Amygdala (tissue), 56 donors: ENCODE data around the gene NFKB2.

Source experiments
- DNase-seq, 56 donors: peaks; one replicate each; lab custom pipeline; 2025; lab: John Stamatoyannopoulos, UW

The NFKB2 gene

DNA sequence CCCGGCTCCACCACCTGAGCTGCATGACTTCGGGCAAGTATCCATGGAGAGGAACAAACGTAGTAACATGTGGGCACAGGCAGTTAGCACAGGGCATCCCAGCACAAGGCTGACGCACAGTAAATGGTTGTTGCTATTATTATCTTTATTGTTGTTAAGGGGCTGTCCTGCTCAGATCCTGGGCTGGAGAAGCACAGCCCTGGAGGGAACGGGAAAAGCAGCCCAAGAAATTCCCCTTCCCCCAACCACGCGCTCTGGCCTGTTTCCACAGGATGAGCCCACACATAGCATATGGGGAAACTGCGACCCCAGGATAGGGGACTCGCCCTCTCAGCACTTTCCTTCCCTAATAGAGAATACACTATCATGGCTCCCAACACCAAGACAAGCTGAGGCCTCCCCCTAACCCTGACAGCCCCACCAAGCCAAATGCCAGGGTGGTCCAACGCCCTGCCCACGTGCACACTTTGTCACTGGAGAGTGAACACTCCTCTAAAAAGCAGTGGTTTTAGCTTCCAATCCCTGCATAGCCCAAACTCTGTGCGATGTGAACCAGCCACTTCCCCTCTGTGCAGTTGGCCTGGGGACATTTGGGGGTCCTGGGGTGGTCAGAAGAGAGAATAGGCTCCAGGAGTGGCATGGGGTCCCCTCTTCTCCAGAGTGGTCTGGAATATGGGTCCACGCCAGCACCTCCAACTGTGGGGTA lies 12.1 kb downstream of the NFKB2 start:
- DNase-seq, result no peak

DNA sequence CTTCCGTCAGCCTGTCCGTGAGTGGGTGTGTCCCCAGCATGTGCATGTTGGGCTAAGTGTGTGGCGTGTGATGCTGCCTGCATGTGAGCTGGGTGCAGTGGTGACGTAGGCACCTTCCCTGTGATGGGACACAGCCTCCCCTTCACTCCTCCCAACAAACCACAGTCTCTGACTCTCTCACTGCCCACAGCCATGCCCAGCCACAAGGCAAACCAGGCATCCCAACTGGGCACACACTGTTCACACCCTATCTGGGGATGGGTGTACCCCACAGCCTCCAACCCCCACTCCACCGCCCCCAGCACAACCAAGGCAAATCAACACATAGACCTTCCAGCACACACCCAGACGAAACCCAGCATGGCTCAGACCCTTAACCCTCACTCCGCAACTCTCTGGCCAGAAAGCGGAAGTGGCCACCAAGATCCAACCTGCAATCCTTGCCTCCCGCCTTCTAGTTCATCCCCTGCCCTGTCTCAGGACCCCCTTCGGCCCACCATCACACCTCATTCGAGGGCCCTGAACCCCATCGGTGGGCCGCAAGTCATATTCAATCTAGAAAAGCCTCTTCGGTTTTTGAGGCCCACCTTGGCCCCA lies 12.7 kb downstream of the NFKB2 start:
- peak in 10 of 56 donors; percentile 10 to 44 (median 25) for DNase-seq

DNA sequence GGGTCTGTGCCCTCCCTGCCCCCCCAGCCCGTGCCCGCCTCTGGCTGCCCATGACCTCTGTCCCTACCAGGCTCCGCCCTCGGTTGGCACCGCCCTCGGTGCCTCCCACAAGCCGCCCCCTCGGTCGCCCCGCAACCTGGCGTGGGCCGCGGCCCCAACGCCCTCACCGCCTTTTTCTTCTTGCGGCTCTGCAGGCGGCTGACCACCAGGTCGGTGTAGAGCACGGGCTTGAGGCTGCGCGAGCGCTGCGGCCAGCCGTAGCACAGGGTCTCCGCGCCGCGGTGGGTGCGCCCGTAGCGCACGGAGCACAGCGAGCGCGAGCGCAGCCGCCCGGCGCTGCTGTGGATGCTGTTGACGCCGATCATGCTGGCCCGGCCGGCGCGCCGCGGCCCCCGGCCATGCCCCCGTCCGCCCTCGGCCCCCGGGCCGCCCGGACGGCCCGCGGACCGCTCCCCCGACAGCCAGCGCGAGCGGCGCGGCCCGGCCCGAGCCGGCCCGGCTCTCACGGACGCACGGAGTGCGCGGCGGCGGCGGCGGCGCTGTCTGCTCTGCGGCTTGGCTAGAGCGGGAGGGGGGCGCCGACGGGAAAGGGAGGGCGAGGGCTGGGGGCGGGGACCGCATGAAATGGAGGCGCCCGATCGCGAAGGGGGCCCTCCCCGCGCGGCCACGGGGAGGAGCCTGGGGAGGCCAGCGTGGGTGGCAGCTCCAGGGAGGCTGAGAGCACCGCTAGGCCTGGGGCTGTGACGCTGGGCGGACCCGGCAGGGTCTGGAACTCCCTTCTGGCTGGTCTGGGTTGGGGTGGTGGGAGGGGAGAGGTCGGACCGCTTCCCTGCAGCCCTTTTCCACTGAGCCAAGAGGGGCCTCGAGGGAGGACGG lies 13.5 kb downstream of the NFKB2 start:
- DNase-seq, result peak in 37 of 56 donors; percentile 12 to 75 (median 50)

DNA sequence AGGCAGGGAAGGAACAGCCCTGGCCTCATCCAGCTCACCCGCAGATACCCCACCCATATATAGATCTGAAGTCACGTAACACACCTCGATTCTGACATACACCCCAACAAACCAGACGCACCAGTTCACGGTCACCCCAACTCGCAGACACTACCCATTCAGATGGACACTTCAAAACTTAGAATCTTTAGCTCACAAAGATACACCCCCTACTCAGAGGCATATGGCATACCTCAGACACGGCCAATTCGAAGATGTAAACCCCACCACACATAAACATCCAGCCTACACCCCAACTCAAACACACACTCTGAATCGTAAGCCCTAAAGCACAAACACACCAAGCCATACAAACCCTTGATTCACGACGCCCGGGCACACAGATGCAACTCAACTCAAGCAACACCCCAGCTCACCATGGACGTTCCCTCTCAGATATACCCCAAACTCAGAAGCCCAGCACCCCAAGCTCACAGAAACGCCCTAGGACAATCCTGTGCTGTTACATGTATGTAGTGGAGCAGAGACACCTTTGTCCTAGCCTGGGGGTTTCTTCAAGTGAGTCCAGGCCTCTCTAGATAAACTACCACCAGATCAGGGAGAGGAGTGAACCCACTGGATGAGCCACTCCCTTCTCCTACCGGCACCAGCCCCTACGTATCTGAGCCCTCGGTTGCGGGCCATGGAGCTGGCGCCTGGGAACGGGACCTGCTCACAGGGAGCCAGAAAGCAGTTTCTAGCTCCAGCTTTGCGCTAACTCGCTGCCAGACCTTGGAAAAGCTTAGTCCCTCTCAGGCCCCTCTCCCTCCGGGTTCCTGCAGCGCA lies 14.3 kb downstream of the NFKB2 start:
- peak in 1 of 56 donors; percentile 50 for DNase-seq

DNA sequence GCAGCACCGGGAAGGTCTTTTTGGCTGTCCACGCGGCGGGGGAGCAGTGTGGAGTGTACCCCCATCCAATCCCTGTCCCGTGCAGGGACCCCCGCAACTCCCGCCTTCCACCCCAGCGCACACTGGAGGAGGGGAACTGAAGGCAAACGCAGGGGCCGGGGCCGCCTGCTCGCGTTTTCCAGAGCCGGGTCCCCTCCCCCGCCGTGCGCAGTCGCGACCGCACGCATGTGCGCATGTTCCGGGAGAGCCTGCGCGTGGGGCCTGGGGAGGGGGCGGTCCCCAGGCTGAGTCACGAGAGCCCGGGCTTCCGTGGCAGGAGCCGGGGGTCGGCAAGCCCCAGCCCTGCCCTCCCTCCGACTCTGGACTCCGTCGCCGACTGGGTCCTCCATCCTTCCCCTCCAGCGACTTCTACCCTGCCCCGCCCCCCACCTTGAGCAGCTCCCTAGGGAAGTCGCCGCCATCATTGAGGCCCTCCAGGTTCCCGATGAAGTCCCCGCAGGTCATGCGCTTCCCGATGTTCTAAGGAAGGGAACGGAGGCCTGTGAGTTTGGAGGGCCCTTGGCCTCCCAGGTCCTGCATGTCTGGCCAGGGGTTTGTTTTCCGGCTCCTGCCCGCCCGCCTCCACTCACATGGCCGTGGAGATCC lies 15.0 kb downstream of the NFKB2 start:
- DNase-seq, result peak in 32 of 56 donors; percentile 7 to 76 (median 44)

DNA sequence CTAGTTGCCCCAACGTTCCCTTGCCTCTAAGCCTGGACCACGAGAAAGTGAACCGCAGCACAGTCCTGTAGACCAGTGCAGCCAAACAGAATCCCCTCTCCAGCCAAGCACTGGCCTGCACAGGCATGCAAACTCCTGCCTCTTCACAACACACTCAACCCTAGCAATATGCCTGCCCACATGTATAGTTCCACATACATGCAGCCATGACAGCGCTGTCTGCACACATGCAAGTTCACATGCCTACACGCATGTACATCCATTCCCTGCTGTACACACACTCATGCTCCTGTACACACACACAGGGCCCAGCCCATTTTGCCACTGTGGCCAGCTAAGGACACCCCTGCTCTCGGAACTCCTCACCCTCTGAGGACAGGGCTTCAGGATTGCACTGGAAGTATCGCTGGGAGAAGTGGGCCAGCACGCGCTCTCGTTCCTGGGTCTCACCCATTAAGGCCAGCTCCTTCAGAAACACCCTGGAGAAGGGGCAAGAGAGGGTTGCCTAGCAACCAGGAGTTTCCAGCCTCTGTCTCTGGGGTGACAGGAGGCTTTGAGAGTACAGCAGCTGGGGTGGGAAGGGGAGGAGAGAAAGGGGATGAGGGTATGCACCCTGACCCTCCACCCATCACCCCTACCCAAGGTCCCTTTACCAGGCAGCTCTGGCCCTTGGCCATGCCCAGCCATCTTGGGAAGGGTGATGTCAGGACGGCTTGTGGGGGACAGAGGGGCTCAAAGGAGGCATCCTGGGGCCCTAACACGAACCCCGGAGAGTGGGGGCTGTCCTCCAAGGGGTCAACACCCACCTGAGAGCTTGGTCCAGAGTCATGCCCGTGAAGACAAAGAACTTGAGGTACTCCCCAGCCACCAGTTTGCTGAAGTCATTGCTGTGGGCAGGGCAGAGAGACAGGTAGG lies 16.1 kb downstream of the NFKB2 start:
- no peak for DNase-seq

DNA sequence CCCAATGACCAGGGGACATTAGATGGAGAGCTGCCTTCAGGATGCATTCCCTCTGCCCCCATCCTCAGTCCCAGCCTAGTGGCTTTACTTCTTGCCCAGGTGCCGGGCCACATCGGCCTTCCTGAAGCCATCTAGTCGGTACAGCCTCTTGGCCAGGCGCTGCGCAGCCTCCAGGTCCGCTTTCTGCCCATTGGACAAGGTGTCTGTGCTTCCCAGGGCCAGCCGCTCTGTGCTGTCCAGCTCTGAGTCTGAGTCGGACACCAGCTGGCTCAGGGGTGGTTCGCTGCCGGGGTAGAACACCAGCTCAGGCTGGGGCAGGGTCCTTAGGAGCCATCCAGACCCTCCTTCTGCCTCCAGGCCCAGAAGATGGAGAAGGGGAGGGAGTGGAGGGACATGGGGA lies 16.8 kb downstream of the NFKB2 start:
- DNase-seq, result no peak

DNA sequence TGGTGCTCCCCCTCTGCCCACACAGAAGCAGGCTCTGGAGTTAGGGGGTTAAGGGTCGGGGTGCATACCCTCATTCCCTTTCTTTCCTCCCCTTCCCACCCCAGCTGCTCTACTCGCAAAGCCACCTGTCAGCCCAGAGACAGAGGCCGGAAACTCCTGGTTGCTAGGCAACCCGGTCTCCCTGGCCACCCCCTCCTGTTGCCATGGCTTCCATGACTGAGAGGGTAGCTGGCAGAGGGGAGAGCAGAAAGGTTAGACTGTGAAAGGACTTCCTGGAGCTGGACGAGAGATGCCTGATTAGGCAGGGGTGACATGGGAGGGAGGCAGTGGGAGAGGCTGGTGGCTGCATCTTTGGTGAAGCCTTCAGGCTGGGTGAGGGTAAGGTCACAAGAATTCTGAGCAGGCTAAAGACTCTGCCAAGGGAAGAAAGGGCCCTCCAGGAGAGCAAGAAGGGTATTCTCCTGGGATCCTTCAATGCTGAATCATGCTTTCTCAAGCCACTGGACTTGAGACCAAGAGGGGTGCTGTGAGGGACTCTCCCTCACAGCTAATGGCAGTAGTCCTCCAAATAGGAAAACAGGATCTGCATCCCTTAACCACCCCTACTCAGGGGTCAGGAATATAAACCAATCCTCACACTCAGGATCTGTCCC lies 17.7 kb downstream of the NFKB2 start:
- peak in 23 of 56 donors; percentile 6 to 40 (median 28) for DNase-seq

DNA sequence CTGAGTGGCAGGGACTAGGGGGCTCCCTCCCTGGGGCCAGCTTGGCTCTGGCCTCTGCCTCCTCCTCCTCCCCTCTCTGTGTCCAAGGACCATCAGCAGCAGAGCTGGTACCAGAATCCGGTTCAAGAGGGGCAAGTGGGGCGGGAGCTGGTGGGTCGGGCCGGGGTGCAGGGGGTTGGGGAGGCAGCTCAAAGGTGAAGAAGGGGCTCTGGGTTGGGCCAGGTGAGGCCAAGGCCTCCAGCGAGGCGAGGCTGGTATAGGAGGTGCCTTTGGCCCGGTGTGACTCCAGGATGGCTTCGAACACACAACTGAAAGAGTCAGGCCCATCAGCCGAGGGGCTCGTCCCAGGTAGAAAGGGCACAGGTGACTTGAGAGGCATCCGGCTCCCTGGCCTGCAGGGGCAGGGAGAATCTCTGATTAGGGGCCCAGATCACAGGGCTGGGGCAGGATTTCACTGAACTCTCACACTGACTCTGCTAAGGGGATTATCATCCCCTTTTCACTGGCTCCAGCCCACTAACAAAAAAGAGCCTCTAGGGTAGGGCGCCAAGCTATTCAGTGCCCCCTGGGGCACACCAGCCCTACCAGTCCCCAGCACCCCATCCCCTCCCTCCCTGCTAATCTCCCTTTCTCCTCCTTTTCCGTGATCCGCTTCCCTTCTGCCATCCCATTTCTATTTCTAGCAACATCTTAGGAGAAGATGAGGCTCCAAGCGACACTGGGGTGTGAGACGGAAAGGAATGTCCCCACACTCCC lies 18.5 kb downstream of the NFKB2 start:
- DNase-seq, result no peak

DNA sequence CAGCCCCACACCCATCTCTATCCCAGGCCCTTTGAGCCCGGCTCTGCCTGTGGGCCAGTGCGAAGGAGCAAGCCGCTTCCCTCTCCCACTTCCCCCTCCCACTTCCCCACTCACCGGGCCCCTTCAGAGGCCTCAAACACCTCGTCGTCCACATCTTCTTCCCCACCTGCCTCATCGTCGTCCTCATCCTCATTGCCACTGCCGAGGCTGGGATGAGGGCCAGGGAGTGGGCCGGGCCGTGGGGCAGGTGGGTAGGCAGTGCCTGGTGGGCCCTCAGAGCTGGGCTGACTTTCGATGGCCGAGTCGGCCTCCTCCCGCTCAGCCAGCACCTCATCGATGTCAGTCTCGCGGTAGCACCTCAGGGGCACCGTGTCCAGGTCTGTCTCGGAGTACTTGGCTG lies 19.2 kb downstream of the NFKB2 start:
- DNase-seq, result no peak

DNA sequence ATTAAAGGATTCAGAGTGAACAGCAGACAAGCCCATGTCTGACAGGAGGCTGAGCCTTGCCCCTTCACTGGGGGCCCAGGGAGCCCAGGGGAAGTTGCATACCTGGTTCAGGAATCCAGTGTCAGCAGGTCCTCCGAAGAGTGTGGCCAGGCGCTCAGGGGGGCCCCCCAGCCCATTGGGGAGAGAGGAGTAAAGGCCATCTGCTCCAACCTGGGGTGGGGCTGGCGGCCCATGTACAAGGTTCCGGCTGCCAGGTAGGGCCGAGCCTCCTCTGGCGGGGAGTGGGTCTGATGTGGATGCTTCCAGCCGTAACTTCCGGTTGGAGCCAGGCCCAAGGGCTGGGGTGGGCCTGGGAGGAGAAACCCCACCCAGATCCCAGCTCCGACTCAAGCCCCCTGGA lies 20.8 kb downstream of the NFKB2 start:
- no peak for DNase-seq

DNA sequence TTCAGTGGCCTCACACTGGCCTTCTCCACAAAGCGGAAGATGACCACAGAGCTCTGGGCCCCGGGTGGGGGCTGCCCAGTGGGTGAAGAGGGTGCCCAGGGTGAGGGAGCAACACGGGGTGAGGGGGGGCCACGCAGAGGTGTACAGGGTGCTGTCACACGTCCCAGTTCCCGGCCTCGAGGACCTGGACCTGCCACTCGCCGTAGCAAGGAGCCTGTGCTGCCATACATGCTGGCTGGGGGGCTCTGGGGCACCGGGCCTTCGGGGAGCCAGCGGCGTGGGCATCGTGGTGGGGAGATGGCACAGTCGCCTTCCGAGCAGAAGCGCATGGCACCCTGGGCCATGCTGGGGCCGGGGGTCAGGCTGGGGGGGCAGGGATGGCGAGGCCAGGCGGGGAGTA lies 21.2 kb downstream of the NFKB2 start:
- DNase-seq, result no peak

DNA sequence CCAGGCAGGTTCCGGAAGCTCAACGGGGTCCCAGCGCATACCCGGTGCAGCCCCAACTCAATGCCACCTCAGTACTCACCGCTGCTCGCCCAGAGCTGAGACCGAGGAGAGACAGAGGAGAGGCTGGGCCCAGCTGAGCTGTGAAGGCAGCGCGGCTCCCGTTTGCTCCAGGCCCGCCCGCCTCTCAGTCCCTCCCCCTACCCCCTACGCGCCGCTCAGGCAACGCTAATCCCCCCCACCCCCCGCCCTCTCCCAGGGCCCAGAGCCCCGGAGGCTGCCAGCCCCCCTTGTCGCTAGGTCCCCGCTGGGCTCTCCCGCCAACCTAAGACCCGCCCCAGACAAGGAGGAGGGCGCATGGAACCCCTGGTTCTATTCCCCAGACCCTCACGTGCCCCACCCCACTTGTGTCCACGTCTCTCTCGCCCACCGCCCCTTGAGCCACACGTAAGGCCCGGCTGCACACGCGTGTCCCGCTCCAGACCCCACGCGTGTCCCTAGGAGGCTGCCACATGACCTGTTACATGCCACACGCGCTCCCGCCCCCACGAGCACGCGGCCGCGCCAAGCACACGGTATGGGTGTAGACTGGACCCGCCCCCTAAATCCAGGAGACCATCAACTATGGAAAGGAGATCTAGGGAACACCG lies 23.2 kb downstream of the NFKB2 start, which contains the start of gene PSD:
TSS of gene PSD (minus strand) at position 164 of the 647 bp plus-strand sequence. CDS start 1,747 bp downstream, outside the sequence.
- DNase-seq, result peak in 10 of 56 donors; percentile 9 to 48 (median 34)

DNA sequence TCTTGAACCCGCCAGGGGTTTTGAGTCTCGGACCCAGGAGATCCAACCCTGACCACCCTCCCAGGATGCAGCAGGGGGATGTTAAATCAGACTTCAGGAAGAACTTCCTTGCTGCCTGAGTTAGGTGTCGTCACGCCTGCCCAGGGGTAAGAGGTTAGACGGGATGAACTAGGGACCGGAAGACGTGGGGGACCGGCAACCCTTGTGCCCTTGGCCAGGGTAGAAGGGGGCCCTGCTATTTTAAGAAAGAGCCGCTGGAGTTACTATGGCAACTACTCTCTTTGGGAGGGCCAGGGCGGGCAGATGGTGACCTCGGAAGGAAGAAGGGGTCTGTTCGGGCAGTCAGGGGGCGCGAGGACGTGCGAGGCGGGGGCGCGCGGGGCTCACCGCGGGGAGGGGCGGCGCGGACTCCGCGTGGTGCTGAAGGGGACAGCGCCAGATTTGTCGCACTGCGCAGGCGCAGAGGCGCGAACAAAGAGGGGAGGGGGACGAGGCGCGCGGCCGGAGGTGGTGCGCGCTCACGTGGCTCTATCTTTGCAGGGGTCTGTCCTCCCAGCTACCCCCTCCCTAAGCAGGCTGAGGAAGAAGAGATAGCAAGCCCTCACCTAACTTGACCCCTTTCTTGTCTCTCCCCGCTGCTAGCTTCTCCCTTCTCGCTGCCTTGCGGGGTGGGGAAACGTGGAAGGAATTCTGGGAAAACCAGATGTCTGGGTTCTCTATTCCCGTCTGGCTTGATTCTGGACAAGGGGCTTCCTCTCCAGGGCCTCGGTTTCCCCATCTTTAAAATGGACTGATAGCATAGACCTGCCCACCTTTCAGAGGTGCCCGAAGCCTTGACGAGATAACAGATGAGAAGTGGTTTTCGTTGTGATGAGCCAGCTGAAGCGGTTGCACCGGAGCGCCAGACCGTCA lies 24.0 kb downstream of the NFKB2 start:
- peak in 46 of 56 donors; percentile 18 to 81 (median 53) for DNase-seq

DNA sequence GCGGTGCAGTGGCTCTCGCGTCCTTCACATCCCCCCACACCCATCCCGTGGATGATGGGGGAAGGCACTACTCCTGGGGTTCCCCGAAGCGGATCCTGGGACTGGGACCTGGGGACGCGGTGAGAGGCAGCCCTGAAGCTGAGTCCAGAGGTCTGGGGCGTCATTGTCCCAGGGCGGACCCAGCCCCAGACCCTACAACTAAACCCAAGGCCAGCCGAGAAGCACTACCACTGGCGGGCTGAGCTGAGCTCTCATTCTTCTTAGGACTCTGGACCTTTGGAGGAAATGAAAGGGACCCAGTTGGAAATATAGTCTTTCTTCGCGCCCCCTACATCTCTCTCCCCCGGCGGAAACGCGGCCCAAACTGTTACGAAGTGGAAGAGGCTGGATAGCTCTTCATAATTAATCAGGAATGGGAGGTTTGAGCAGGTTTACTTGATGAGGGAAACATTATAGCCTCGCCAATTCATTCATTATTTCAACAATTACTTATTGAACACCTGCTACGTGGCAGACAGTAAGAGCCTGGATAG lies 24.7 kb downstream of the NFKB2 start:
- no peak for DNase-seq
